Stomach (tissue), 9 donors: ENCODE measurements around the gene FDPS. TPM values are rescaled to one million over a fixed set of nuclear protein-coding genes. Genes with fewer than 3 reads are reported as not detected.

ENCODE experiments used
- DNase-seq, 2 donors: peaks; one replicate each; pipeline versions ENCODE4 v3.0.0 to v3.0.0-alpha.2; 2013 to 2019
- H3K27ac ChIP-seq, 5 donors: fragments of 200-600 bp in 4 of 5; sonication (generic) in 4 of 5; one replicate each; pipeline ENCODE4 v1.5.1; 2013 to 2019; ENCODE audit warnings: mild to moderate bottlenecking in 1 of 5, moderate library complexity in 1 of 5
- H3K27me3 ChIP-seq, 3 donors: fragments of 200-600 bp; sonication (generic); one replicate each; pipeline ENCODE4 v1.5.1; 2017 to 2019; ENCODE audit warnings: mixed run types in 1 of 3
- H3K36me3 ChIP-seq, 4 donors: fragments of 200-600 bp; sonication (generic); 1 replicate in 3 of 4; 2 replicates in 1 of 4; pipeline ENCODE4 v1.5.1; 2016 to 2019
- H3K4me1 ChIP-seq, 4 donors: fragments of 200-600 bp; sonication (generic); one replicate each; pipeline ENCODE4 v1.5.1; 2016 to 2019
- H3K4me3 ChIP-seq, 4 donors: fragments of 200-600 bp; sonication (generic) in 3 of 4; one replicate each; pipeline ENCODE4 v1.5.1; 2016 to 2019; ENCODE audit warnings: mild to moderate bottlenecking in 1 of 4
- H3K9me3 ChIP-seq, 4 donors: fragments of 200-600 bp; sonication (generic); one replicate each; pipeline ENCODE4 v1.5.1; 2016 to 2019
- EP300 ChIP-seq: sonication (generic); formaldehyde crosslinking; IDR thresholded peaks from one replicate; pipeline ENCODE4 v1.6.1; 2017; ENCODE audit warnings: antibody characterized with exemption
- POLR2A ChIP-seq, 4 donors: fragments of 450-650 bp; IDR thresholded peaks; one replicate each; pipeline ENCODE4 v1.6.1; 2016; ENCODE audit warnings: antibody characterized with exemption in 4 of 4, control low read depth in 2 of 4, mild to moderate bottlenecking in 1 of 4, moderate library complexity in 1 of 4
- POLR2AphosphoS5 ChIP-seq, 3 donors: sonication (generic); formaldehyde crosslinking; IDR thresholded peaks; one replicate each; pipeline ENCODE4 v1.6.1; 2016; ENCODE audit warnings: antibody characterized with exemption in 3 of 3
- WGBS, 5 donors: extraction: QIAGEN DNeasy Blood & Tissue Kit in 3 of 5; methylation state at CpG; one replicate each; pipeline versions ENCODE4 v1.1.5 to v1.1.7; 2013 to 2018; 5-methylcytosine and 5-hydroxymethylcytosine counted together
- intact Hi-C: fragments of 100-400 bp; cut with DNase I; formaldehyde crosslinking; loops from one replicate; pipeline ENCODE4 v1.15.1; 2023; ENCODE audit warnings: low total_unique reads
- polyA plus RNA-seq, 3 donors: library from polyadenylated mRNA; stranded (reverse); fragments of 200-250 nt; gene quantifications; one replicate each; pipeline ENCODE4 v1.2.3, GENCODE V29; 2013
- total RNA-seq, 5 donors: library from RNA; depleted of rRNA; stranded (reverse); fragments of >200 nt; gene quantifications; one replicate each; pipeline versions ENCODE4 v1.1.0 to v1.2.3, GENCODE V29; 2014 to 2016
- TF ChIP-seq, protein P1 (sequence below), 7 experiments: fragments of 450-650 bp in 4 of 7; fragments of 200-600 bp in 3 of 7; sonication (generic) in 3 of 7; IDR thresholded peaks; one replicate each; pipeline ENCODE4 v1.5.1; 2016 to 2019; ENCODE audit warnings: antibody characterized with exemption in 7 of 7, control low read depth in 2 of 7, mild to moderate bottlenecking in 1 of 7
- donor health status: healthy with polysubstance abuse.
- donor health status: Bipolar disorder and iron deficiency.
- donor health status: healthy.

FDPS gene
- total and polyA plus RNA-seq, 8 donors, result 27.7 to 229 (median 113) TPM

DNA sequence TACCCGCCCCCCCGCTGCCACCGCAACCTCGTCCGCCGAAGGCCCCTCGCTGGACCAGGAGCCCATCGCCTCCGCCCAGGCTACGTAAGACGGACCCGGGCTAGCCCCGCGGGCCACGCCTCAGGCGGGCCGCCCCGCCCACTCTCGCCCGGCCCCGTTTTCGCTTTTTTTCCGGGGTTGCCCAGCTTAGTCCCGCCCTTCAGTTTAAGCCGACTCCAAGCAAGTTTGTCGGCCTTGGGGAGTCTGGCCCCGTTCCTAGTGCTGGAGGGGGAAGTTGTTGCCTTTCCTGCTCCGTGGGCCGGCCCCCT, 15.0 kb downstream of the FDPS start:
- Histone ChIP-seq H3K36me3 (peaks cover 9 to 36% (median 31%) of the 10 kb centered on the region in 4 donors), H3K9me3 (no peaks in the 10 kb centered on the region), H3K27ac (peak overlapping the region; percentile 80 to 99 (median 98)), H3K4me1 (peaks cover 36 to 67% (median 51%) of the 10 kb centered on the region in 4 donors), H3K4me3 (peak overlapping the region; percentile 74 to 96 (median 78)), H3K27me3 (no peaks in the 10 kb centered on the region)
- intact Hi-C loops, result no loop called here
- DNase-seq, result peak; percentile 92 to 97
- WGBS, 5 donors, result 0 to 1% (median 0%) methylated on average over 10 to 29 of the region's 29 CpGs
- peak in 2 of 3 donors; percentile 2 to 30 for TF ChIP-seq POLR2AphosphoS5 (IDR thresholded peaks at IDR 0.05)
- no peak for TF ChIP-seq EP300

DNA sequence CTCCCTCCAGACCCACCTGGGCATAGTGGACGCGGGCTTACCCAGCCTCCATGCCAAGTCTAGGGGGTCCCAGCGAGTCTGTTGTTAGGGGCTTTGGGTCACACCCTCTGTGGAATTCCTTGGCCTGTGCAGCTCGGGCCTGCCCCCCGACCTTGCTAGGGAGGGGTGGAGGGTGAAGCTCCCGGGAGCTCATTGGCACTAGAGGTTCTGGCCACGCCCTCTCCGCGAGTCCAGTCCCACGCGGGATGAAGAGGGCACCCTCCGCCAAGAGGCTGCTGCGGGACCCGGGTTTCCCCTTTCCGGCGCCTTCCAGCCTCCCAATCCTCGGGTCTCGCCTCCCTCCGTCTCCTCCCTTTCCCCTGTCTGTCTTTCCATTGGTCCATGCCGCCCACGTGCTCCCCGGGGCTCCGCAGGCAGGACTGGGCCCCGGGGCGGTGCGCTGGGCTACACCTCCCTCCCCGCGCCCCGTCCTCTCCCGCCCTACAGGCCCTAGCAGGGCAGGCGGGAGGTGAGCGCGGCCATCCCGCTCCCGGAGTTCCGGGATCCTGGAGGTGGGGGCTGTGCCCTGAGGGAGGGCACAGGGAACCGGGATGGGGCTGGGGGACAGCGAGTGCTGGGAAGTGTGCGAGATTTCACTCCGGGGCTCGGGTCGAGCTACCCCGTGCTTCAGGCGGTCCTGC, 15.5 kb downstream of the FDPS start:
- WGBS, 5 donors, result 0 to 1% (median 0%) methylated on average over 31 to 44 of the region's 44 CpGs
- peaks cover 36 to 67% (median 52%) of the 10 kb centered on the region in 4 donors for H3K4me1 ChIP-seq

DNA sequence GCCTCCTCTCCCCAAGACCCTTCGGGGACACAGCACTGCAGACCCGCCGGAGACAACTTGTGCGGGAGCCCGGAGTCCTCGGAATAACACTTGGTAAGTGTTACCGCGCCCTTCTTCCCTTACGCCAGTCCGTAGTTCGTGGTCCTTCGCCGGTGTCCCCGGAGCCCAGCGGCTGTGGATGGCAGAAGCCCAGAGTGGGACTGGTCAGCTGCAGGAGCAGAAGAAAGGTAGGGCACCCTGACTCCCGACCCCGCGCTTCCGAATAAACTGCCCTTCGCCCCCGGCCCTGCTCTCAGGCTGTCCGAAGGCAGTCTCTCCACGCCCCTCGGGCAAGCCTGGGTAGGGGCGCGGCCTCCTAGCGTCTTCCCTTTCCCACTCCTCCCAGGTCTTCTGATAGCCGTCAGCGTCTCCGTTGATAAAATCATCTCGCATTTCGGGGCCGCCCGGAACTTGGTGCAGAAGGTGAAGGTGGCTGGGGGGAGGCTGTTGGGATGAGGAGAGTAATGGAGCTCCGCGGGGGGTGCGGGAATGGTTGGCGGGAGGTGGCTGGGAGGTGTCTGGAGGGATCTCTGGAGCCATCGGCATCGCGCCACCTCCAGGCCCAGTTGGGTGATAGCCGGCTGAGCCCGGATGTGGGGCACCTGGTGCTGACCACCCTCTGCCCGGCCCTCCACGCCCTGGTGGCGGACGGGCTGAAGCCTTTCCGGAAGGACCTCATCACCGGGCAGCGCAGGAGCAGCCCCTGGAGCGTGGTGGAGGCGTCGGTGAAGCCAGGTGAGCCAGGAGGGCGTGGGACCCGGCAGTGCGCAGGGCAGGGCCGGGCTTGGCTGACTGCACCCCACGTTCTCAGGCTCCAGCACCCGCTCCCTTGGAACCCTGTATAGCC, 16.3 kb downstream of the FDPS start:
- peak; percentile 65 to 85 for DNase-seq
- Histone ChIP-seq H3K36me3 (peaks cover 10 to 39% (median 37%) of the 10 kb centered on the region in 4 donors), H3K27ac (peak overlapping the region; percentile 80 to 99 (median 98)), H3K4me3 (peak overlapping the region; percentile 74 to 96 (median 78)), H3K4me1 (peaks cover 34 to 60% (median 50%) of the 10 kb centered on the region in 4 donors), H3K9me3 (no peaks in the 10 kb centered on the region), H3K27me3 (no peaks in the 10 kb centered on the region)
- TF ChIP-seq POLR2AphosphoS5 (IDR thresholded peaks at IDR 0.05), result no peak
- TF ChIP-seq, protein P1, sequence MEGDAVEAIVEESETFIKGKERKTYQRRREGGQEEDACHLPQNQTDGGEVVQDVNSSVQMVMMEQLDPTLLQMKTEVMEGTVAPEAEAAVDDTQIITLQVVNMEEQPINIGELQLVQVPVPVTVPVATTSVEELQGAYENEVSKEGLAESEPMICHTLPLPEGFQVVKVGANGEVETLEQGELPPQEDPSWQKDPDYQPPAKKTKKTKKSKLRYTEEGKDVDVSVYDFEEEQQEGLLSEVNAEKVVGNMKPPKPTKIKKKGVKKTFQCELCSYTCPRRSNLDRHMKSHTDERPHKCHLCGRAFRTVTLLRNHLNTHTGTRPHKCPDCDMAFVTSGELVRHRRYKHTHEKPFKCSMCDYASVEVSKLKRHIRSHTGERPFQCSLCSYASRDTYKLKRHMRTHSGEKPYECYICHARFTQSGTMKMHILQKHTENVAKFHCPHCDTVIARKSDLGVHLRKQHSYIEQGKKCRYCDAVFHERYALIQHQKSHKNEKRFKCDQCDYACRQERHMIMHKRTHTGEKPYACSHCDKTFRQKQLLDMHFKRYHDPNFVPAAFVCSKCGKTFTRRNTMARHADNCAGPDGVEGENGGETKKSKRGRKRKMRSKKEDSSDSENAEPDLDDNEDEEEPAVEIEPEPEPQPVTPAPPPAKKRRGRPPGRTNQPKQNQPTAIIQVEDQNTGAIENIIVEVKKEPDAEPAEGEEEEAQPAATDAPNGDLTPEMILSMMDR (IDR thresholded peaks at IDR 0.05), result peak in 5 of 7 experiments; percentile 4 to 51 (median 38)
- no peak for TF ChIP-seq EP300
- no peak for TF ChIP-seq POLR2A (IDR thresholded peaks at IDR 0.05)
- 4 to 9% (median 7%) methylated on average over 38 to 59 of the region's 59 CpGs for WGBS, 5 donors
- intact Hi-C loops, result no loop called here

More for the DNA sequence above, 15.5 kb downstream of the FDPS start:
- no peaks in the 10 kb centered on the region for H3K27me3 ChIP-seq
- H3K4me3 ChIP-seq, result peak overlapping the region; percentile 74 to 96 (median 78)
- H3K9me3 ChIP-seq, result no peaks in the 10 kb centered on the region
- TF ChIP-seq POLR2AphosphoS5 (IDR thresholded peaks at IDR 0.05) (peak; percentile 49 to 96 (median 86)), EP300 (no peak), POLR2A (IDR thresholded peaks at IDR 0.05) (peak in 1 of 4 donors; percentile 57)
- TF ChIP-seq, protein P1 (IDR thresholded peaks at IDR 0.05), result no peak
- H3K36me3 ChIP-seq, result peaks cover 9 to 36% (median 32%) of the 10 kb centered on the region in 4 donors
- intact Hi-C loops, result no loop called here
- H3K27ac ChIP-seq, result peak overlapping the region; percentile 80 to 99 (median 98)
- peak; percentile 95 to 98 for DNase-seq

DNA sequence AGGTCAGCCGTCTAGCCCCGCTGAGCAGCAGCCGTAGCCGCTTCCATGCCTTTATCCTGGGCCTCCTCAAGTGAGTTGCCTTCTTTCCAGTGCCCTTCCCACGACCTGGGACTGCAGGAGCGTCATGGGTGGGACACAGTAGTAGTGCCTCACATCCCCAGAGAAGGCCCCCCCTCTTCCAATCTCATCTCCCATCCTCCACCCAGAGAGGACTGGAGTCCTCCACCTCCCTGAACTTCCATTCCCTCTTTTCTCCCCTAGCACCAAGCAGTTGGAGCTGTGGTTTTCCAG, 16.9 kb downstream of the FDPS start:
- TF ChIP-seq POLR2AphosphoS5 (IDR thresholded peaks at IDR 0.05) (no peak), EP300 (no peak), POLR2A (IDR thresholded peaks at IDR 0.05) (no peak)
- TF ChIP-seq, protein P1 (IDR thresholded peaks at IDR 0.05), result no peak
- no peaks in the 10 kb centered on the region for H3K27me3 ChIP-seq
- no peaks in the 10 kb centered on the region for H3K9me3 ChIP-seq
- intact Hi-C loops, result no loop called here
- H3K27ac ChIP-seq, result peak overlapping the region; percentile 80 to 99 (median 98)
- 29 to 63% (median 33%) methylated on average over 6 of the region's 6 CpGs for WGBS, 5 donors
- no peak for DNase-seq
- peaks cover 16 to 45% (median 43%) of the 10 kb centered on the region in 4 donors for H3K36me3 ChIP-seq
- H3K4me3 ChIP-seq, result peak overlapping the region; percentile 74 to 96 (median 78)
- peaks cover 29 to 54% (median 45%) of the 10 kb centered on the region in 4 donors for H3K4me1 ChIP-seq
